H1 (cell line): Measurements from ENCODE around the gene GP5.

Experiments used
- ATF3 ChIP-seq: IDR thresholded peaks from 2 replicates; pipeline ENCODE4 v1.6.1; 2011; ENCODE audit warnings: low read depth, mild to moderate bottlenecking, low read length; ENCODE audit not compliant: insufficient read depth
- CBX5 ChIP-seq: fragments of 300-800, 300-1000 bp; sonication (generic); IDR thresholded peaks from 2 replicates; pipeline ENCODE4 v1.7.1; 2016; ENCODE audit warnings: antibody characterized with exemption, low read length, low read depth
- CHD2 ChIP-seq: IDR thresholded peaks from 2 replicates; pipeline ENCODE4 v1.6.1; 2012; ENCODE audit warnings: low read length, improper control_type of control experiment
- CREB1 ChIP-seq: IDR thresholded peaks from 2 replicates; pipeline ENCODE4 v1.6.1; 2012; ENCODE audit warnings: inconsistent platforms
- CTCF ChIP-seq, 3 experiments: IDR thresholded peaks; 1 replicate in 2 of 3; 2 replicates in 1 of 3; pipeline versions ENCODE4 v1.5.1 to v1.6.1; 2011; ENCODE audit warnings: low read length in 3 of 3, mild to moderate bottlenecking in 3 of 3, inconsistent platforms in 2 of 3, low read depth in 1 of 3, moderate library complexity in 1 of 3; ENCODE audit not compliant: insufficient read depth in 1 of 3; ENCODE audit errors: control extremely low read depth in 1 of 3
- EP300 ChIP-seq, 2 experiments: IDR thresholded peaks; 1 replicate in 1 of 2; 2 replicates in 1 of 2; pipeline ENCODE4 v1.6.1; 2011 to 2012; ENCODE audit warnings: low read depth in 2 of 2, low read length in 2 of 2, mild to moderate bottlenecking in 2 of 2, borderline replicate concordance in 1 of 2, inconsistent platforms in 1 of 2, moderate library complexity in 1 of 2
- EZH2 ChIP-seq: fragments of 200-600 bp; sonication (generic); IDR thresholded peaks from 2 replicates; pipeline ENCODE4 v1.7.1; 2012; ENCODE audit warnings: low read depth, mild to moderate bottlenecking, moderate library complexity, low read length, inconsistent platforms; ENCODE audit not compliant: severe bottlenecking
- MAX ChIP-seq: IDR thresholded peaks from 2 replicates; pipeline ENCODE4 v1.6.1; 2012; ENCODE audit warnings: inconsistent platforms
- POLR2AphosphoS5 ChIP-seq: IDR thresholded peaks from 2 replicates; pipeline ENCODE4 v1.6.1; 2011; ENCODE audit warnings: low read depth, low read length
- SP1 ChIP-seq: IDR thresholded peaks from 2 replicates; pipeline ENCODE4 v1.6.1; 2011; ENCODE audit warnings: low read depth, low read length
- SUZ12 ChIP-seq: fragments of 200-600 bp; sonication (generic); IDR thresholded peaks from 2 replicates; pipeline ENCODE4 v1.6.1; 2012; ENCODE audit warnings: mild to moderate bottlenecking, inconsistent platforms, low read length, moderate library complexity, mixed read lengths
- TAF1 ChIP-seq: IDR thresholded peaks from 2 replicates; pipeline ENCODE4 v1.6.1; 2011; ENCODE audit warnings: mild to moderate bottlenecking, low read depth, low read length
- TAF7 ChIP-seq: optimal IDR thresholded peaks from 2 replicates; pipeline ENCODE3; 2011; ENCODE audit warnings: low read depth, mild to moderate bottlenecking, inconsistent platforms, low read length, moderate library complexity, borderline replicate concordance

GRCh38 chr3:194407423-194407822 is 8.4 kb upstream of the GP5 start:
- TF ChIP-seq SUZ12: no peak
- TF ChIP-seq CTCF (IDR thresholded peaks at IDR 0.05; ENCODE audit: control extremely low read depth in 1 of 3, insufficient read depth in 1 of 3, low read depth in 1 of 3, low read length in 3 of 3): no peak
- no peak for TF ChIP-seq CHD2
- no peak for TF ChIP-seq ATF3
- no peak for TF ChIP-seq EP300 (IDR thresholded peaks at IDR 0.05; ENCODE audit: borderline replicate concordance in 1 of 2, low read depth in 2 of 2, low read length in 2 of 2)
- TF ChIP-seq EZH2: no peak
- TF ChIP-seq SP1: no peak
- TF ChIP-seq TAF7: no peak
- TF ChIP-seq MAX: no peak
- TF ChIP-seq POLR2AphosphoS5: no peak
- no peak for TF ChIP-seq CREB1
- no peak for TF ChIP-seq CBX5
- TF ChIP-seq TAF1: no peak
